HCT116 (cell line): Measurements from ENCODE around the gene MAP3K6. TPM values are rescaled to one million over a fixed set of nuclear protein-coding genes. Genes with fewer than 3 reads are reported as not detected.
A peak's percentile ranks its signal among the peaks of the same experiment; 100 is the strongest.

Source experiments
- ATAC-seq: fragments of 200-7000 bp; cut with Tn5 transposase; 2 replicates; pipeline ENCODE4 v1.9.1; 2020; ENCODE audit warnings: mild to moderate bottlenecking, moderate library complexity
- BruUV-seq: library from RNA; stranded (reverse); fragments of 400-500 nt; replicated peaks from 2 replicates; lab custom pipeline; 2021; lab: Mats Ljungman, UMichigan
- CTCF ChIA-PET: fragments of 300-600 bp; sonication (Branson Sonifier 250); formaldehyde crosslinking; loops from one replicate; lab custom pipeline; 2021; ENCODE audit warnings: antibody characterized with exemption; lab: Charles Lee
- POLR2A ChIA-PET: fragments of 300-600, 350-600 bp; sonication (Branson Sonifier 250); formaldehyde crosslinking; loops from one replicate; lab custom pipeline; 2021; ENCODE audit warnings: antibody characterized with exemption; lab: Charles Lee
- RAD21 ChIA-PET, 2 experiments: fragments of 300-600 bp; sonication (Branson Sonifier 250); formaldehyde crosslinking; loops; one replicate each; lab custom pipeline; 2023; ENCODE audit warnings: low total read pairs in 2 of 2; ENCODE audit not compliant: uncharacterized antibody in 2 of 2, unreplicated experiment in 2 of 2, low non-redundant PET in 1 of 2; lab: Charles Lee
- DNase-seq: peaks from one replicate; pipeline ENCODE4 v3.0.0-alpha.2; 2010; ENCODE audit warnings: low read depth, low spot score
- H2AFZ ChIP-seq: fragments of 200-600 bp; shearing (Covaris generic), sonication (generic); 2 replicates; pipeline ENCODE4 v1.6.1; 2017; ENCODE audit warnings: low read depth, mixed run types, mixed read lengths, antibody characterized with exemption, low read length; ENCODE audit not compliant: poor library complexity, severe bottlenecking
- H3K27ac ChIP-seq: 2 replicates; pipeline ENCODE4 v1.5.1; 2012; ENCODE audit warnings: low read depth, low read length
- H3K27me3 ChIP-seq: fragments of 200-600 bp; sonication (generic); 2 replicates; pipeline ENCODE4 v1.6.1; 2016; ENCODE audit warnings: mixed run types, low read length, mixed read lengths; ENCODE audit not compliant: insufficient read depth
- H3K36me3 ChIP-seq, 2 experiments: fragments of 200-500 bp in 1 of 2; fragments of 200-600 bp in 1 of 2; sonication (Bioruptor generic) in 1 of 2; sonication (generic) in 1 of 2; 2 replicates each; pipeline versions ENCODE4 v1.5.1 to v1.6.1; 2014 to 2016; ENCODE audit warnings: low read length in 2 of 2, inconsistent platforms in 1 of 2, mixed read lengths in 1 of 2, mixed run types in 1 of 2; ENCODE audit not compliant: insufficient read depth in 2 of 2, control insufficient read depth in 1 of 2
- H3K4me1 ChIP-seq, 2 experiments: fragments of 200-600 bp in 1 of 2; sonication (generic) in 1 of 2; 2 replicates each; pipeline versions ENCODE4 v1.5.1 to v1.6.1; 2012 to 2017; ENCODE audit warnings: low read length in 2 of 2, inconsistent platforms in 1 of 2, mild to moderate bottlenecking in 1 of 2, mixed read lengths in 1 of 2, mixed run types in 1 of 2, moderate library complexity in 1 of 2; ENCODE audit not compliant: insufficient read depth in 2 of 2, control insufficient read depth in 1 of 2
- H3K4me2 ChIP-seq: fragments of 200-600 bp; sonication (generic); 2 replicates; pipeline ENCODE4 v1.6.1; 2017; ENCODE audit warnings: mixed run types, low read length, mixed read lengths
- H3K4me3 ChIP-seq, 2 experiments: fragments of 200-600 bp in 1 of 2; sonication (generic) in 1 of 2; replicated peaks in 1 of 2; 2 replicates each; pipeline ENCODE4 v1.5.1; 2011 to 2016; ENCODE audit warnings: low read length in 2 of 2, control low read depth in 1 of 2, low read depth in 1 of 2, mild to moderate bottlenecking in 1 of 2, mixed read lengths in 1 of 2, mixed run types in 1 of 2
- H3K79me2 ChIP-seq: fragments of 200-600 bp; sonication (generic); 2 replicates; pipeline ENCODE4 v1.6.1; 2017; ENCODE audit warnings: mild to moderate bottlenecking, mixed run types, low read length, moderate library complexity, mixed read lengths; ENCODE audit not compliant: insufficient read depth
- H3K9ac ChIP-seq: fragments of 200-600 bp; sonication (generic); 2 replicates; pipeline ENCODE4 v1.6.1; 2016; ENCODE audit warnings: low read length, mixed read lengths
- H3K9me2 ChIP-seq: fragments of 200-600 bp; sonication (generic), shearing (Covaris generic); 2 replicates; pipeline ENCODE4 v1.6.1; 2017; ENCODE audit warnings: mixed run types, mild to moderate bottlenecking, moderate library complexity; ENCODE audit not compliant: insufficient read depth
- H3K9me3 ChIP-seq, 2 experiments: fragments of 200-500 bp in 1 of 2; fragments of 200-600 bp in 1 of 2; sonication (Bioruptor generic) in 1 of 2; sonication (generic) in 1 of 2; 2 replicates each; pipeline ENCODE4 v1.6.1; 2014 to 2017; ENCODE audit warnings: low read length in 2 of 2, mixed read lengths in 2 of 2, inconsistent platforms in 1 of 2, low read depth in 1 of 2, mild to moderate bottlenecking in 1 of 2, mixed run types in 1 of 2, moderate library complexity in 1 of 2; ENCODE audit not compliant: control insufficient read depth in 1 of 2, insufficient read depth in 1 of 2
- H4K20me1 ChIP-seq: fragments of 200-600 bp; sonication (generic), shearing (Covaris generic); 2 replicates; pipeline ENCODE4 v1.6.1; 2017; ENCODE audit warnings: mixed run types, mild to moderate bottlenecking, moderate library complexity; ENCODE audit not compliant: insufficient read depth
- ATF3 ChIP-seq: IDR thresholded peaks from 2 replicates; pipeline ENCODE4 v1.6.1; 2012
- EGR1 ChIP-seq: IDR thresholded peaks from 2 replicates; pipeline ENCODE4 v1.6.1; 2012; ENCODE audit warnings: low read depth
- FOSL1 ChIP-seq: IDR thresholded peaks from 2 replicates; pipeline ENCODE4 v1.6.1; 2012; ENCODE audit warnings: low read depth
- MAX ChIP-seq: IDR thresholded peaks from 2 replicates; pipeline ENCODE4 v1.6.1; 2012
- POLR2A ChIP-seq: IDR thresholded peaks from 2 replicates; pipeline ENCODE4 v1.7.0; 2011; ENCODE audit warnings: borderline replicate concordance; ENCODE audit not compliant: insufficient read depth, insufficient read length; ENCODE audit errors: extremely low read depth
- SIN3A ChIP-seq: IDR thresholded peaks from 2 replicates; pipeline ENCODE4 v1.6.1; 2012; ENCODE audit warnings: low read depth
- SRF ChIP-seq: IDR thresholded peaks from 2 replicates; pipeline ENCODE4 v1.6.1; 2012; ENCODE audit warnings: low read depth
- YY1 ChIP-seq: IDR thresholded peaks from 2 replicates; pipeline ENCODE4 v1.6.1; 2011; ENCODE audit warnings: low read length, low read depth, moderate library complexity, mild to moderate bottlenecking; ENCODE audit not compliant: insufficient replicate concordance; ENCODE audit errors: extremely low read depth
- ZBTB33 ChIP-seq: IDR thresholded peaks from 2 replicates; pipeline ENCODE4 v1.6.1; 2011; ENCODE audit warnings: mild to moderate bottlenecking, low read length, moderate library complexity; ENCODE audit not compliant: insufficient replicate concordance; ENCODE audit errors: extremely low read depth
- ZNF274 ChIP-seq: fragments of 200-500 bp; sonication (Bioruptor generic); IDR thresholded peaks from 2 replicates; pipeline ENCODE4 v1.6.1; 2014; ENCODE audit warnings: mild to moderate bottlenecking, low read depth, low read length, inconsistent platforms
- intact Hi-C: fragments of 100-400 bp; cut with micrococcal nuclease; formaldehyde crosslinking; loops from 2 replicates; pipeline ENCODE4 v1.10.0; 2022
- total RNA-seq: library from RNA; stranded (reverse); gene quantifications from one replicate; pipeline ENCODE4 v1.2.1, GENCODE V29; 2021; ENCODE audit not compliant: unreplicated experiment

The MAP3K6 gene
- total RNA-seq, 1 experiment from 2014 or later, result 30.2 TPM

- peak; percentile 20 for TF ChIP-seq POLR2A
- no peak for TF ChIP-seq FOSL1
- no peak for TF ChIP-seq ATF3
- TF ChIP-seq YY1, result no peak
- no peak for TF ChIP-seq ZBTB33
- TF ChIP-seq MAX, result peak; percentile 51; the same call in 1 of the 2 replicates
- TF ChIP-seq EGR1, result peak; percentile 73
- no peak for TF ChIP-seq SRF
- TF ChIP-seq ZNF274, result no peak
- TF ChIP-seq, all 23 proteins: peak for 6
Observed at GRCh38 chr1:27366411-27367159, at the start of gene MAP3K6 (continued).

GRCh38 chr1:27414091-27414490, 47.3 kb upstream of the MAP3K6 start:
- H3K4me2 ChIP-seq, result no peak overlapping the region
- ChIA-PET CTCF (no interaction called here), RAD21 (no interaction called here), POLR2A (no interaction called here)
- no peaks in the 10 kb centered on the region for H3K27me3 ChIP-seq
- no peaks in the 10 kb centered on the region for H4K20me1 ChIP-seq
- H3K27ac ChIP-seq, result no peak overlapping the region
- H3K79me2 ChIP-seq, result 0 out of 2 replicates have a peak, but pooled peaks cover 3% of the 10 kb centered on the region
- no peaks in the 10 kb centered on the region for H3K9me2 ChIP-seq
- intact Hi-C loops, result no loop called here
- peaks cover 63 to 67% of the 10 kb centered on the region in 2 experiments for H3K36me3 ChIP-seq
- BruUV-seq, result no TSS peak
- DNase-seq (no peak), ATAC-seq (no peak)
- no peak overlapping the region for H2AFZ ChIP-seq
- H3K9me3 ChIP-seq, result no peaks in the 10 kb centered on the region
- no peaks in the 10 kb centered on the region for H3K4me1 ChIP-seq
- H3K4me3 ChIP-seq, result no peak overlapping the region
- H3K9ac ChIP-seq, result no peak overlapping the region
- TF ChIP-seq SIN3A, result no peak
- TF ChIP-seq, all 23 proteins: peak for 0
